Occipital lobe (tissue), 2 donors: ENCODE results near the gene JPT2. TPM values are rescaled to one million over a fixed set of nuclear protein-coding genes. Genes with fewer than 3 reads are reported as not detected.

Experiments
- DNase-seq: peaks from one replicate; lab custom pipeline; 2025; lab: John Stamatoyannopoulos, UW
- total RNA-seq: library from RNA; depleted of rRNA; stranded (reverse); fragments of >200 nt; gene quantifications from one replicate; pipeline ENCODE4 v1.2.3, GENCODE V29; 2014

Gene JPT2
- 28.5 TPM for total RNA-seq

GRCh38 chr16:1677942-1678499 lies at the start of gene JPT2:
TSS of gene JPT2 (plus strand) at chr16:1678279. CDS start at chr16:1678313, 34 bp downstream.
- peak; percentile 90 for DNase-seq

GRCh38 chr16:1630450-1631213 lies 47.4 kb upstream of the JPT2 start:
- DNase-seq: no peak

GRCh38 chr16:1631230-1631629 lies 46.8 kb upstream of the JPT2 start:
- DNase-seq: no peak

- DNase-seq: no peak
These were observed 46.0 kb upstream of the JPT2 start for GRCh38 chr16:1631931-1632637.

GRCh38 chr16:1632638-1632970 lies 45.5 kb upstream of the JPT2 start:
- no peak for DNase-seq

GRCh38 chr16:1633310-1633709 lies 44.8 kb upstream of the JPT2 start:
- DNase-seq: no peak

GRCh38 chr16:1634541-1634940 lies 43.5 kb upstream of the JPT2 start:
- no peak for DNase-seq

GRCh38 chr16:1635070-1635469 lies 43.0 kb upstream of the JPT2 start:
- DNase-seq: no peak

- no peak for DNase-seq
These were observed 40.6 kb upstream of the JPT2 start for GRCh38 chr16:1637526-1637925.

GRCh38 chr16:1638757-1639156 lies 39.3 kb upstream of the JPT2 start:
- DNase-seq: no peak

GRCh38 chr16:1639282-1639681 lies 38.8 kb upstream of the JPT2 start:
- DNase-seq: no peak

- no peak for DNase-seq
These were observed 38.2 kb upstream of the JPT2 start for GRCh38 chr16:1639860-1640259.

GRCh38 chr16:1640261-1640941 lies 37.7 kb upstream of the JPT2 start:
- no peak for DNase-seq

GRCh38 chr16:1641261-1641660 lies 36.8 kb upstream of the JPT2 start:
- no peak for DNase-seq

GRCh38 chr16:1642148-1642547 lies 35.9 kb upstream of the JPT2 start:
- DNase-seq: peak; percentile 50

GRCh38 chr16:1642753-1643152 lies 35.3 kb upstream of the JPT2 start:
- no peak for DNase-seq

GRCh38 chr16:1643521-1643920 lies 34.6 kb upstream of the JPT2 start:
- DNase-seq: no peak

- DNase-seq: peak; percentile 57
These were observed 32.1 kb upstream of the JPT2 start for GRCh38 chr16:1645914-1646525.

- no peak for DNase-seq
These were observed 30.2 kb upstream of the JPT2 start for GRCh38 chr16:1647856-1648255.

GRCh38 chr16:1650131-1650530 lies 27.9 kb upstream of the JPT2 start:
- DNase-seq: no peak

GRCh38 chr16:1651094-1651973 lies 26.7 kb upstream of the JPT2 start:
- no peak for DNase-seq
